HL-60 (cell line): ENCODE data around the gene INSRR.

Experiments used
- SPI1 ChIP-seq: IDR thresholded peaks from 2 replicates; pipeline ENCODE4 v1.6.1; 2012; ENCODE audit warnings: low read depth, mild to moderate bottlenecking, borderline replicate concordance
- TF ChIP-seq, protein P1 (sequence below): IDR thresholded peaks from one replicate; pipeline ENCODE4 v1.5.1; 2011; ENCODE audit warnings: low read length, control low read depth, inconsistent platforms; ENCODE audit not compliant: insufficient read depth

DNA sequence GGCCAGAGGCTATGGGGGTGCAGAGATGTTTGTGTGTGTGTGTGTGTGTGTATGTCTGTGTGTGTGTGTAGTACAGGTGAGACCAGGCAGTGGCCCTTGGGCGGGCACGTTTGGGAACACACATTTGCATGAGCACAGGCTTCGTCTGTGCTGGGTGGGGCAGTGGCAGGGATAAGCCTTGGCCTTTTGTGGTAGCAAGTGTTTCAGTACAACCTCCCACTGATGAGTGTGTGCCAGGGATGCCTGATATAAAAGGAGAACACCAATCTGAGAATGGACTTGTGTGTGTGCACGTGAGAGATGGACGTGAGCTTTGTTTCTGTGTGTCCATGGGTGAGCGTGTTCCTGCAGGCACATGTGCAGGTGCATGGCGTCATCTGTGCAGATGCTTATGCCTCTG, 4.7 kb upstream of the INSRR start:
- TF ChIP-seq, protein P1, sequence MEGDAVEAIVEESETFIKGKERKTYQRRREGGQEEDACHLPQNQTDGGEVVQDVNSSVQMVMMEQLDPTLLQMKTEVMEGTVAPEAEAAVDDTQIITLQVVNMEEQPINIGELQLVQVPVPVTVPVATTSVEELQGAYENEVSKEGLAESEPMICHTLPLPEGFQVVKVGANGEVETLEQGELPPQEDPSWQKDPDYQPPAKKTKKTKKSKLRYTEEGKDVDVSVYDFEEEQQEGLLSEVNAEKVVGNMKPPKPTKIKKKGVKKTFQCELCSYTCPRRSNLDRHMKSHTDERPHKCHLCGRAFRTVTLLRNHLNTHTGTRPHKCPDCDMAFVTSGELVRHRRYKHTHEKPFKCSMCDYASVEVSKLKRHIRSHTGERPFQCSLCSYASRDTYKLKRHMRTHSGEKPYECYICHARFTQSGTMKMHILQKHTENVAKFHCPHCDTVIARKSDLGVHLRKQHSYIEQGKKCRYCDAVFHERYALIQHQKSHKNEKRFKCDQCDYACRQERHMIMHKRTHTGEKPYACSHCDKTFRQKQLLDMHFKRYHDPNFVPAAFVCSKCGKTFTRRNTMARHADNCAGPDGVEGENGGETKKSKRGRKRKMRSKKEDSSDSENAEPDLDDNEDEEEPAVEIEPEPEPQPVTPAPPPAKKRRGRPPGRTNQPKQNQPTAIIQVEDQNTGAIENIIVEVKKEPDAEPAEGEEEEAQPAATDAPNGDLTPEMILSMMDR = no peak
- no peak for TF ChIP-seq SPI1
